ENCODE measurements around the gene PNRC1. TPM values are rescaled to one million over a fixed set of nuclear protein-coding genes. Genes with fewer than 3 reads are reported as not detected.
"Not testable (repeated sequence)": the region's sequence is repeated elsewhere in the genome, so short reads cannot be mapped to it uniquely, and the experiment has no call there.

The PNRC1 gene
- total RNA-seq: 121 TPM
- long read RNA-seq, transcript PNRC1-203 (2 exons, 816 nt): minor isoform, 9 of 331 reads
- long read RNA-seq, transcript PNRC1-201 (2 exons, 2,065 nt): major isoform, 307 of 331 reads
- long read RNA-seq, partial matches to known transcripts: 0 of 331 reads
- long read RNA-seq, other reads (novel, unspliced or antisense): 15 of 331 reads

DNA sequence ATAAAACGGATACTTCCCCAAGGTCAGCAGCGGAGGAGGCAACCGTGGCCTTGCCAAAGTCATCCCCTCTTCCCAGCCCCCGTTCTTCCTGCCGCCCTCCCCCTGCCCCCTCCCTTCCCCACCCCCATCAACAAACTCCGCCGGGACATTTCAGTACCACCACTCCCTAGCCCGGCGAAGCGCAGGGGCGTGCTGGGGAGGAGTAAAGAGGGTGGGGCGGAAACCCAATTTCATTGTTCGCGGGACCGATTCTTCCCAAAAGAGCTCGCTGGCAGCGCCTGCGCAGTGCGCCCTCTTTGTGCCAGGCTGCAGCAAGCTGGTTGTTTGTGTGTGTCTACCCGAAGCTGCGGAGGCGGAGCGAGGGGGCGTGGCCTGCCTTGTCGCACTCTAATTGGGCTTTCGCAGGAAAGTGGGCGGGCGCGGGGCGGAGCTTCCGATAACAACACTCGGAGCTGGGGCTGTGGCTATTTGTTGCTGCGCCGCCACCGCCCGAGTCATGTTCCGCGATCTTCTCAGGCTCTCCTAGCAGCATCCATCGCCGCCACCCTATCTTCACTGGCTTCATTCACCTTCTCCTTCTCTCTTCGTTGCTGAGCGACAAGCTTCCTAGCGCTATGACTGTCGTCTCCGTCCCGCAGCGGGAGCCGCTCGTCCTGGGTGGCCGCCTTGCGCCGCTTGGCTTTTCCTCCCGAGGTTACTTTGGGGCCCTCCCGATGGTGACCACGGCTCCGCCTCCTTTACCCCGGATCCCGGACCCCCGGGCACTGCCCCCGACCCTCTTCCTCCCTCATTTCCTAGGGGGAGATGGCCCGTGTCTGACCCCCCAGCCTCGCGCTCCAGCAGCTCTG is at the start of gene PNRC1:
TSS of gene PNRC1 (plus strand) at position 471 of the 848 bp plus-strand sequence. CDS start at position 615, 144 bp downstream.
- intact Hi-C loops (cut with DNase I): loop anchor here (5.0 kb wide), 1 partner anchor 67 kb away; the partner anchor contains the start of gene PM20D2
- DNase-seq: peak; percentile 100
- peak; percentile 92 for ATAC-seq (ENCODE audit: poor library complexity)

DNA sequence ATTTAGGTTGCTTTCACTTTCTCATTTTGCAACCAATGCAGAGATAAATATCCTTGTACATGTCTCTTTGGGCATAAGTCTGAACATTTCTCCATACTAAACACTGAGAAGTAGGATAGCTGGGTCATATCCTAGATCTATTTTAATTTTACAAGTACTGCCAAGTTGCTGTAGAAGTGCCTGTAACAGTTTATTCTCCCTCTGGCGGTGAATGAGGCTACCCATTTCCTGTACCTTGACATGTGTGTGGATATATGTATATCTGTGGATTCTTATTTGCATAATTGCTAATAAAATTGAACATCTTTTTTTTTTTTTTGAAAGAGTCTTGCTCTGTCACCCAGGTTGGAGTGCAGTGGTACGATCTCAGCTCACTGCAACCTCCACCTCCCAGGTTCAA is 48.0 kb upstream of the PNRC1 start:
- intact Hi-C loops (cut with DNase I): loop anchor here (10.0 kb wide), 1 partner anchor 48 kb away; no protein-coding TSS in a partner anchor
- no peak for DNase-seq
- no peak for ATAC-seq (ENCODE audit: poor library complexity)

- no peak for ATAC-seq (ENCODE audit: poor library complexity)
- intact Hi-C loops (cut with DNase I): loop anchor here (10.0 kb wide), 1 partner anchor 49 kb away; no protein-coding TSS in a partner anchor
- DNase-seq: no peak
Measured at GRCh38 chr6:89033461-89033860, 47.1 kb upstream of the PNRC1 start.

DNA sequence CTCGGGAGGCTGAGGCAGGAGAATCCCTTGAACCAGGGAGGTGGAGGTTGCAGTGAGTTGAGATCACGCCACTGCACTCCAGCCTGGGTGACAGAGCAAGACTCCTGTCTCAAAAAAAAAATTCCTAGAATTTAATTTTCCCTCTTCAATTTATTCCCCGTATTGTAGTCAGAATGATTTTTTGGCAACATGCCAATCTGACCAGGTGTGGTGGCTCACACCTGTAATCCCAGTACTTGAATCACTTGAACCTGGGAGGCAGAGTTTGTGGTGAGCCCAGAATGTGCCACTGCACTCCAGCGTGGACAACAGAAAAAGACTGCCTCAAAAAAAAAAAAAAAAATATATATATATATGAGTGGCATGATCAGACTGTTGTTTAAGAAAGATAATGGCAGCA is 46.4 kb upstream of the PNRC1 start:
- not testable (repeated sequence) for ATAC-seq (ENCODE audit: poor library complexity); DNase-seq
- intact Hi-C loops (cut with DNase I): loop anchor here (10.0 kb wide), 1 partner anchor 49 kb away; no protein-coding TSS in a partner anchor

GRCh38 chr6:89034586-89035251 is 45.8 kb upstream of the PNRC1 start:
- peak; percentile 46 for DNase-seq
- intact Hi-C loops (cut with DNase I): loop anchor here (5.0 to 10.0 kb wide), 2 partner anchors 43 to 50 kb away; no protein-coding TSS in a partner anchor

DNA sequence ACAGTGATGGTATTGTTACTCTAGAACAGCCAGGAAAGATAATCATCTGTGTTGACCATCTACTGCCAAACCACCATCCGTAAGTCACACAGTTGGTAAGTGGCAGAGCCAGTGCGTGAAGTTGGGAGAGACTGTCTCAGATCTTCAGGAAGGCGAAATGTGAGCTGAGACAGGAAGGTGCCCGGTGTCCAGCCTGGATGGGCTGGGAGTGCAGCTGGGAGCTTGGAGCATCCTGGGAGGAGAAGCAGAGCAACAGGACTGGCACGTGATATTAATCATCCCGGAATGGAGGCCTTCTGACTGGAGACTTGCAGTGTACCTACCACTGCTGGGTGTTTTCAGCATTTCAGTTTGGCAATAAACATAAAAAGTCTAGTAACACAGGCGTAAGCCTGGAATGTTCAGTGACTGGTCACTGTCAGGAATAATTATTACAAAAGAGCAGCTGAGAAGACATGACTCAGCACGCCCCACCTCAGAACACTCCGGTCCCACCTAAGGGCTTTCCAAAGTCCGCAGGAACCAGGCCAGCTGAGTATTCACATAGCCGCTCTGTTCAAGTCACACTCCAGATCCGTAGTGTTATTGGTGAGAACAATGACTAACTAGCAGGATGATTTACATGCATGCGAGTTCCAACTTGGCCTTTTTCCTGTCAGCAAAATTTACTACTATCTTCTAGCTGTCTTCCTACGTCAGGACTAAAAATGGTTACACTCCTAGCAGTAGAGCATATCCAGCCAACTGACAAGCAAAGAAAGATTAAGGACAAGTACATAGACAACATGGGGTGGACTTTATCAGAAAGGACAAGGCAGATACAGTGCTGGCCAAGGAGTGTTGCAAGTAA is 45.1 kb upstream of the PNRC1 start:
- peak; percentile 85 for DNase-seq
- intact Hi-C loops (cut with DNase I): loop anchor here (5.0 to 10.0 kb wide), 2 partner anchors 42 to 51 kb away; no protein-coding TSS in a partner anchor
- peak; percentile 95 for ATAC-seq (ENCODE audit: poor library complexity)

More at GRCh38 chr6:89034586-89035251, 45.8 kb upstream of the PNRC1 start:
- peak; percentile 40 for ATAC-seq (ENCODE audit: poor library complexity)

GRCh38 chr6:89037141-89037900 is 43.2 kb upstream of the PNRC1 start:
- intact Hi-C loops (cut with DNase I): loop anchor here (5.0 to 10.0 kb wide), 2 partner anchors 40 to 53 kb away; no protein-coding TSS in a partner anchor
- no peak for ATAC-seq (ENCODE audit: poor library complexity)
- DNase-seq: no peak

GRCh38 chr6:89037901-89038293 is 42.7 kb upstream of the PNRC1 start:
- intact Hi-C loops (cut with DNase I): loop anchor here (5.0 to 10.0 kb wide), 2 partner anchors 39 to 53 kb away; no protein-coding TSS in a partner anchor
- ATAC-seq (ENCODE audit: poor library complexity); DNase-seq: not testable (repeated sequence)

GRCh38 chr6:89042664-89043063 is 37.9 kb upstream of the PNRC1 start:
- intact Hi-C loops (cut with DNase I): no loop called here
- ATAC-seq (ENCODE audit: poor library complexity) (no peak), DNase-seq (no peak)

DNA sequence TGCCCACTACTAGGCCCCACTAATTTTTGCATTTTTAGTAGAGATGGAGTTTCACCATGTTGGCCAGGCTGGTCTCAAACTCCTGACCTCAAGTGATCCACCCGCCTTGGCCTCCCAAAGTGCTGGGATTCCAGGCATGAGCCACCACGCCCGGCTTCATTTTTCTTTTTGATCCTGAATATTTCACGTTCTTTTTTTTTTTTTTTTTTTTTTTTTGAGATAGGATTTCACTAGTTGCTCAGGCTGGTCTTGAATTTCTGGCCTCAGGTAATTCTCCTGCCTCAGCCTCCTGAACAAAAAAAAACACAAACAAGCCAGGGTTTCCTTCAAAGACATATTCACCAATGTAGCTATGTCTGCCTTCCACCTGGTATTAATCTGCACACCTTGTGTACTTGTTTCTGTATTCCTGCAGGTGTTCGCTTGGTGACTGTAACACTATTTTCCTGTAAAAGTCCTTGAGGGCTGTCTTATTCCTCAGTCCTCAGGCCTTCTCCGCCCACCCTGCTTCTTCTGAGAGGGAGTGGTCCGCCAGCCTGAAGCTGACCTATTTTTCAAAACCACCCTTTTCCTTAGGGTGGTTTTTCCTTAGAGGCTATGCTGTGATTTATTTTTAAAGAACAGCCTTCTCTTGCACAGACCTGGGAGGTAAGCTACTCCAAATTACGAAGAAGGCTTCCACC is 36.1 kb upstream of the PNRC1 start:
- ATAC-seq (ENCODE audit: poor library complexity) (no peak), DNase-seq (no peak)
- intact Hi-C loops (cut with DNase I): no loop called here

DNA sequence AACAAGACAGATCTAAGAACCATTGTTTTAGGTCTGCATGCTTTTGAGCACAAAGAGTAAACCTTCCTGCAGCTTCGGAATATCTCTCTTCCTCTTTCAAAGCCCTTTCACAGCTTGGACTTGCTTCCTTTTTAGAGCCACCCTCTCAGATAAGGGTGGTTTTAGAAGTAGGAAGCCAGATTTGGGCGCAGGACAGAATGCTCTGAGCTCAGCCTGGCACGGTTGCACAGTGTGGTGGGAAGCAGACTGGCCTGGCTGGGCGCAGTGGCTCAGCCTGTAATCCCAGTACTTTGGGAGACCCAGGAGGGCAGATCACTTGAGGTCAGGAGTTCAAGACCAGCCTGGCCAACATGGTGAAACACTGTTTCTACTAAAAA is 35.6 kb upstream of the PNRC1 start:
- intact Hi-C loops (cut with DNase I): no loop called here
- ATAC-seq (ENCODE audit: poor library complexity): peak; percentile 85

DNA sequence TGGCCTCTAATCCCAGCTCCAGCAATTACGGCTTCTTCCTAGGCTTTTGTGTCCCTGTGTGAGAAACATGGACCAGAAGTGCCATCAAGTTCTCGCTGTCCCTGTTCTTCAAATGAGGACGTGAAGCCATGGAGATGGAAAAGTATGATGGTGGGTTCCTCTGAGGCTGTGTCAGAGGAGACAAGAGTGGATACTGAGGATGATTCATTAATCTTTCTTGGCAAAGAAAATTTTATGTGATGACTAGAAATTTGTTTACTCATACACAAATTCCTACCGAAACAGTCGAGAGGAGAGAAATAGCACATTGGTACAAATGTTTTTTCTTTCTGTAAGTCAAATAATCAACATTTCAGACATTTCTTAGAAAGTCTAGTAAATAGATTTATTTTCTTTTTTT is 35.0 kb upstream of the PNRC1 start:
- DNase-seq (no peak), ATAC-seq (ENCODE audit: poor library complexity) (no peak)
- intact Hi-C loops (cut with DNase I): no loop called here

More for the DNA sequence above, 35.6 kb upstream of the PNRC1 start:
- peak; percentile 70 for DNase-seq

DNA sequence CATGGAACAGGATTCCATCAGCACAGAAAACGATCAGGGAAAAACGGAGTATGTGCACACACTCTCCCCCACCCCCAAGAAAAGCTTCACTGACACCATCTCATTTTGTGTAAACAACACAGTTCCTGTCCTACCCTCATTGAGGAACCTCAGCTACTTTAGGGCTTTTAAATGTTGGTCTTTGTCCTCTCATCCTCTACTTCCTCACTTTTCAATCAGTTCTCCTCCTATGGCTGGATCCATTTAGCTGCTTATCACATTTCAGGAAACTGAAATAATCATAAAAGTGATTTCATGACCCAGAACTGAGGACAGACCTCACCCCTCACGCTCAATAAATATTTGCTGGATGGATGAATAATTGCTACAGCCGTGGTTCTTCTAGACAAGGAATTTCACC is 33.1 kb upstream of the PNRC1 start:
- DNase-seq (no peak), ATAC-seq (ENCODE audit: poor library complexity) (no peak)
- intact Hi-C loops (cut with DNase I): no loop called here

GRCh38 chr6:89048288-89048923 is 32.1 kb upstream of the PNRC1 start:
- intact Hi-C loops (cut with DNase I): no loop called here
- ATAC-seq (ENCODE audit: poor library complexity) (no peak), DNase-seq (no peak)

DNA sequence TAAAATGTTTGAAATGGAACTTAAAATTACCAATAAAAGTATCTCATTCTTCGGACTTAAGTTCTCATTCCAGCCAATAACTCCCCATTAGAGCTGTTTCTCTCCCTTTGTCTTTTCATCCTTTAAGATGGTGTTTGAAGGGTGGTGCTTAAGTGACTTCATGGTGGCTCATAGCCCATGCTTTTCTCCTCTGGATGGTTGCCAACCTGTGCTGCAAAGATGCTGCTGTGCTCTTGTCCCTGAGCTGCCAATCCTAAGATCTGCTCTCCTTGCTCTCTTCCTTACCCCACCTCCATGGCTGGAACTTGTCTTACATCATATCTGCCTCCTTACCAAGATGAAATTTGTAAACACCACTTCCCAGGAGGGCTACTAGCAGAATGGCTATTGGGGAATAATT is 31.6 kb upstream of the PNRC1 start:
- ATAC-seq (ENCODE audit: poor library complexity) (peak; percentile 54), DNase-seq (no peak)
- intact Hi-C loops (cut with DNase I): no loop called here

DNA sequence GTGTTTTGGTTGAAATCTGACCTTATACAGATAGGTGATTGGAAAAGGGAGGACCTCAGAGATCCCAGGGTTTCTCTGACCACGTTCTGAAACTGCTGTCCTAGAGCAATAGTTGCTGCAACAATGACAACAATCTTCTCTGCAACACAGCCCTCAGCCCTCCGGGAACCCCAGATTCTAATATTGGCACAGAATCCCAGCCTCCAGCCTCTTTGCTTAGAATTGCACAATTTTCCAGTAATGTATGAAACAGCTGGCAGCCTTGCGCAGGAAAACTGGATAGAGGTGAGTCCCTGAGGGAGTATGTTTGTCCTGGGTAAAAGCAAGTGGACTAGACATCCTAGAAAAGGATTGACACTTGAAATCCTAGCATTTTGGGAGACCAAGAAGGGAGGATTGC is 30.4 kb upstream of the PNRC1 start:
- peak; percentile 60 for DNase-seq
- peak; percentile 89 for ATAC-seq (ENCODE audit: poor library complexity)
- intact Hi-C loops (cut with DNase I): no loop called here
